ENCODE measurements around the gene PTPN1.

DNA sequence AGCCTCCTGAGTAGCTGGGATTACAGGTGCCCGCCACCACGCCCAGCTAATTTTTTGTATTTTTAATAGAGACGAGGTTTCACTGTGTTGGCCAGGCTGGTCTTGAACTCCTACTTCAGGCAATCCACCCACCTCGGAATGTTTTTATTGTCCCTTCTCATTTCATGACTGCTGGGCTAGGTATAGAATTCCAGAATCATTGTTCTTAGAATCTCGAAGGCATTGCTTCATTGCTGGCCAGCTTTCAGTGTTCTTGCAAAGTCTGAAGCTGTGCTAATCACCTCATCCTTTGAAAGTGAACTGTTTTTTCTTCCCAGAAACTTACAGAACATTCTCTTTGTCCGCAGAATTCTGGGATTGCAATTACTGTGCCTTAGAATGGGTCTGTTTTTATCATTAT lies 49.0 kb downstream of the PTPN1 start:
- TF ChIP-seq, protein P1, sequence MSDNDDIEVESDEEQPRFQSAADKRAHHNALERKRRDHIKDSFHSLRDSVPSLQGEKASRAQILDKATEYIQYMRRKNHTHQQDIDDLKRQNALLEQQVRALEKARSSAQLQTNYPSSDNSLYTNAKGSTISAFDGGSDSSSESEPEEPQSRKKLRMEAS (IDR thresholded peaks at IDR 0.05; ENCODE audit: low read depth): no peak
- TF ChIP-seq, protein P2, sequence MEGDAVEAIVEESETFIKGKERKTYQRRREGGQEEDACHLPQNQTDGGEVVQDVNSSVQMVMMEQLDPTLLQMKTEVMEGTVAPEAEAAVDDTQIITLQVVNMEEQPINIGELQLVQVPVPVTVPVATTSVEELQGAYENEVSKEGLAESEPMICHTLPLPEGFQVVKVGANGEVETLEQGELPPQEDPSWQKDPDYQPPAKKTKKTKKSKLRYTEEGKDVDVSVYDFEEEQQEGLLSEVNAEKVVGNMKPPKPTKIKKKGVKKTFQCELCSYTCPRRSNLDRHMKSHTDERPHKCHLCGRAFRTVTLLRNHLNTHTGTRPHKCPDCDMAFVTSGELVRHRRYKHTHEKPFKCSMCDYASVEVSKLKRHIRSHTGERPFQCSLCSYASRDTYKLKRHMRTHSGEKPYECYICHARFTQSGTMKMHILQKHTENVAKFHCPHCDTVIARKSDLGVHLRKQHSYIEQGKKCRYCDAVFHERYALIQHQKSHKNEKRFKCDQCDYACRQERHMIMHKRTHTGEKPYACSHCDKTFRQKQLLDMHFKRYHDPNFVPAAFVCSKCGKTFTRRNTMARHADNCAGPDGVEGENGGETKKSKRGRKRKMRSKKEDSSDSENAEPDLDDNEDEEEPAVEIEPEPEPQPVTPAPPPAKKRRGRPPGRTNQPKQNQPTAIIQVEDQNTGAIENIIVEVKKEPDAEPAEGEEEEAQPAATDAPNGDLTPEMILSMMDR (IDR thresholded peaks at IDR 0.05): no peak
- TF ChIP-seq CHD2 (IDR thresholded peaks at IDR 0.05; ENCODE audit: low read length, partially characterized antibody) (no peak), GATA2 (CRISPR knock-in tag; IDR thresholded peaks at IDR 0.05) (no peak), IRF3 (IDR thresholded peaks at IDR 0.05; ENCODE audit: low read depth, low read length) (no peak), TEAD4 (IDR thresholded peaks at IDR 0.05; ENCODE audit: borderline replicate concordance, insufficient read depth) (no peak), EP300 (IDR thresholded peaks at IDR 0.05; ENCODE audit: borderline replicate concordance in 1 of 2, low read depth in 1 of 2, low read length in 1 of 2) (no peak)
